ENCODE results near the gene EPHB2. TPM values are rescaled to one million over a fixed set of nuclear protein-coding genes. Genes with fewer than 3 reads are reported as not detected.
"Not testable (repeated sequence)": the region's sequence is repeated elsewhere in the genome, so short reads cannot be mapped to it uniquely, and the experiment has no call there.

The EPHB2 gene
- total RNA-seq, 1 donor from 2014 or later, result 159 TPM

GRCh38 chr1:22691031-22691753, 19.4 kb upstream of the EPHB2 start:
- no peak for DNase-seq (ENCODE audit: low read depth)

- no peak for DNase-seq (ENCODE audit: low read depth)
Measured at GRCh38 chr1:22694172-22694571, 16.5 kb upstream of the EPHB2 start.

- DNase-seq (ENCODE audit: low read depth), result no peak
Measured at GRCh38 chr1:22696610-22697009, 14.0 kb upstream of the EPHB2 start.

DNA sequence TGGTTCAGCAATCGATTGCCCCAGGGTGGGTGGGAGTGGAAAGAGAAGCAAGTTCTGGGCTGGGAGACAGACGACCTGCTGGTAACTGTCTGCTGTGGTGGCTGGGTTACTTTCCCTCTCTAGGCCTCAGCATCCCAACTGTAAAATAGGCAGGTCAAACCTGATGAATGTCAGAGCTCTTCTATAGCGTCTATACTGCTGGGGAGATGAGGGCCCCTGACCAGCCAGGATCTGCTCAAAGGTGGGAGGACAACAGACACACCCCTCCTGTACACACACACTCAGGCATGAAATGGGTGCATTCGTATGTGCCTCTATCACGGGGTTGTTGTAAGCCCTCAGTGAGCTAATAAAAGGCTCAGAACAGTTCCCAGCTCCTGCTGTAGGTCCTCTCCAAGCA, 12.7 kb upstream of the EPHB2 start:
- DNase-seq (ENCODE audit: low read depth), result no peak

DNA sequence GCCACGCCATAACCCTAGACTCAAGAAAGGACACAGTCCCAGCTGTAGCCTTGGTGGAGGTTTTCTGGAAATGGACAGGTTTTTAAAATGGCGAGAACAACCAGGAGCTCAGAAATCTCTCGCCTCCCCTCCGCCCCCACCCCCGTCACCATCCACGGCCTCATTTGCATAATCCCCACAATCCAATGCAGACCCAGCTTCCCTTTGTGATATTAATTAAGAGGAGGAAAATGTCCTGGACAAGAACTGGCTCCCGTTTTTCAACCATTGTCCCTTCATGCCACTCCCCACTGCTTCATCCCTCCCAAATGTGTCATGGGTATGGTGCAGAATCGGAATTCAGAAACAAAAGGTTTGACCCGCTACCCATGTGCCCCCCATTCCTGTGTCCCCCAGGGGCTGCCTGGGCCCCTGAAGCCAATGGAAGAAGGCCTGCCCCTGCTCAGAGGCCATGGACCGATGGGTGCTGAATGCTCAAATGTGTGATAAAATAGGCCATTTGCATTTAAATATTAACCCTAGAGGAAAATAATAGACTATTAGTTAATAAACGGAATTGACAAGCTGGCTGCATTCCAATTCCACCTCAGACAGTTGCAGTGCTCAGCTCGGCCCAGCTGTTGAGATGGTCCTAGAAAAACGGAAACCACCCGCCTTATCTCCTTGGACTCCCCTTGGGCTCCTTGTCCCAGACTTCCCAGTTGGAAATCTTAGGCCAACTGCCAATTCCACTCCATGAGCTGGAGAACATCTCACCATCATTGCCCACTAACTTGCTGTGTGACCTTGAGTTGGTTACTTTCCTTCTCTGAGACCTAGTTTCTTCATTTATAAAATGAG, 10.7 kb upstream of the EPHB2 start:
- no peak for DNase-seq (ENCODE audit: low read depth)

GRCh38 chr1:22702296-22703085, 8.1 kb upstream of the EPHB2 start:
- DNase-seq (ENCODE audit: low read depth), result no peak

DNA sequence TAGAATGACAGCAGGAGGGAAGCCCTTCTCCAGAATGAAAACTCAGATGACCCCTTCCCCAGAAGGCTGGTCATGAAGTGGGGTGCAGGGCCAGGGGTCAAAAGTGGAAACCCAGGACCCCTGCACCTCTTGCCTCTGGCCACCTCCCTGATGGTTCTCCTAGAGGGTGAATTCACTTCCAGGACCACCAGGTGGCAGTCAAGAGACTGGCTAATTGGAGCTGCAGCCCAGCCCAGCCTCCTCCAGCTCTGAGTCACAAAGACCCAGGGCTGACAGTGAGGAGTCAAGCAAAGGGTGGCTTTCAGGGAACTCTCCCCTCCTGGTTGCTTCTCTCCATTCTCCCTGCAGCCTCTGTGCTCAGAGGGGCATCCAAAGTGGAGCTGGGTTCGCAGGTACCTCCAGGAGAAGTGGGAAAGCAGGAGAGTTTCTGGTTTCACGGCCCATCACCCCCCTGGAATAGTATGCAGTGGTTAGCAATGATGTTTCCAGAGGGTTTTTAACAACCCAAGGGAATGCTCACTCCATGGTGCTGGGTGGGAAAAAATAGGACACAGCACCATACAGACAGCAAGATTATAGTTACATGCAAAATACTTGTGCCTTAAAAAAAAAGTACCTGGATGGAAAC, 6.1 kb upstream of the EPHB2 start:
- DNase-seq (ENCODE audit: low read depth), result peak; percentile 76

GRCh38 chr1:22705586-22705985, 5.1 kb upstream of the EPHB2 start:
- no peak for DNase-seq (ENCODE audit: low read depth)

- not testable (repeated sequence) for DNase-seq (ENCODE audit: low read depth)
Measured at GRCh38 chr1:22706100-22706499, 4.5 kb upstream of the EPHB2 start.

- no peak for DNase-seq (ENCODE audit: low read depth)
Measured at GRCh38 chr1:22708777-22709176, 1.9 kb upstream of the EPHB2 start.

DNA sequence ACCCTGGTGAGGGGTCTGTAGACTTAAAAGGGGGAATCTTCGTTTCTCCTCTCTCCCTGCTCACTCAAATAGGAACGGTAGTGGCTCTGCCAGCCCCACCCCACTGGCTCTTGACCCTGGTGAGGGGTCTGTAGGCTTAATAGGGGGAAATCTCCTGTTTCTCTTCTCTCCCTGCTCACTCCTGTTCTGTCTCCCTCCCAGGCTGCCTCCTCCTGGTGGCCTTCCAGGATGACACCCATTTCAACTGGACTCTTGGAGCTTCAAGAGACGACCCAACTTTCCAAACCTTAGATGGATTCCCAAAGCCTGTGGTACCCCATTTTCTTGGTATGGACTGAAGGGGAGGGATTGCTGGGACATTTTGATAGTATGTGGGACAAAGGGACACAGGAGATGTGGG, 1.4 kb upstream of the EPHB2 start:
- no peak for DNase-seq (ENCODE audit: low read depth)

DNA sequence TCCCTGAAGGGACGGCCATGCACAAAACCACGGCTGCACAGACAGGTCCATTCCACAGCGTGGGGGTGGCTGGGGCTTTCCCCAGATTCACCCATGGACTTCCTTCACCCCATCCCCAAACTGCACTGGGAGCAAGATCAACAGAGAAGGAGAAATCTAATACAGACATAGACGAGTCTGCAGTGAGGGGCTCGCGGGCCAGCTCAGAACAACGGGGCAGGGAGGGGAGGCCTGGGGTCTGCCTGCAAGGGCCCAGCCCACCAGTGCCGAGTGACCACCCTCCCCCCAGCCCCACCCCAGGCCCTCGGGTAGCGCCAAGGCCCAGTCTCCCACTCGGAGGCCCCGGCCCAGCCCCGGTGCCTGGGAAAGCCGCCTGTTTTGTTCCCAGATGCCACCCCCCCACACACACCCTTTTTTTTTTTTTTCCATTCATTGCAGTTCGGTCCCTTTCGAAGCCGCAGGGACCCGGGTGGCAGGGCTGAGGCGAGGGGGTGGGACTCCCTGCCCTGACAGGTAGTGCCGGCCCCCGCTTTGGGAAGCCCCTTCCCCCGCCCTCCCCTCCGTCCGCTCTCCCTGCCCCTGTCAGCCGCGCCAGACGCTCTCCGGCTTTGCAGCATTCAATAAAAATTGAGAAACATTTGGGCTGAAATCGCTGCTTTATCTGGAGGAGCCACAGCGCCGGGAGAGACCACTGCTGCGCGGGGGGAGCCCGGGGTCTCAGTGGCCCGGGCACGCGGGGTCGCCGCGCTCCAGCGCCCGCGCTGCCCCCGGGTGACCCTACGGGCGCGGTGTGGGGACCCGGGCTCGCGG, 543 bp upstream of the EPHB2 start:
- DNase-seq (ENCODE audit: low read depth), result peak; percentile 28

- no peak for DNase-seq (ENCODE audit: low read depth)
Measured at GRCh38 chr1:22711071-22711470, 432 bp downstream of the EPHB2 start.

- DNase-seq (ENCODE audit: low read depth), result peak; percentile 41
Measured at GRCh38 chr1:22711591-22712501, 1.2 kb downstream of the EPHB2 start.

DNA sequence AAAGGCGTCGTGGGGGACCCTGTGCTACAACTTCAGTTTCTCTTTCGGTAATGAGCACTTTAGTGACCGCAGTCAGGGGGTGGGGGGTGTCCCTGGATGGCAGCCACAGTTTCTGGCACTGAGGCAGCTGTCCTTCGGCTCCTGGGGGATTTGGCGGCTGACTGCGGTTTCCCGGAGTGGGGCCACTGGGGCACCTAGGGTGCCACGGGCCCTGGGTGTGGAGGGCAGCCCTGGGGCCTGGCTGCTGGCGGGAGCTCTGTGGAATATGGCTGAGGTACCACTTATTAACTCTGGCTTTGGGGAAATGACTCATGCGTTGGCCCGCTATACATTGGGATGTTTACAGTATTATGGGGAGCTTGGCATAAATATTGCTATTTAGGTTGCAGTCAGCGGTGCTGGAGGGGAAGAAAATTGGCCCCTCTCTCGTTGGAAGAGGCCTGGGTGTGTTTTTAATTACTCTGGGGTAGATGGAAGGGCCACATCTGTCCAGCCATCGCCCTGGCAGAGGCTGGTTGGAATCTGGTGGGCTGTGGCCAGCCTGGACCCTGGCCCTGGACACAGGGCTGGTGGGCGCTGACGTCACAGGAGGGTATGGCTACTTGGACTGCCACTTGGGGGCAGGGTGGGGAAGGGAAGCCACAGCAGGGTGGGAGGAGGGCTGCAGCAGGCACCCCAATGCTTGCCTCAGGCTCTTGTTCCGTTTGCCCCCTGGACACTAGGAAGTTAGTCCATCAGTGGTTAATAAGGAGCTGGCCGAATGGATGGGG, 2.0 kb downstream of the EPHB2 start:
- no peak for DNase-seq (ENCODE audit: low read depth)

- no peak for DNase-seq (ENCODE audit: low read depth)
Measured at GRCh38 chr1:22714455-22714854, 3.8 kb downstream of the EPHB2 start.

GRCh38 chr1:22717037-22717760, 6.6 kb downstream of the EPHB2 start:
- DNase-seq (ENCODE audit: low read depth), result no peak

DNA sequence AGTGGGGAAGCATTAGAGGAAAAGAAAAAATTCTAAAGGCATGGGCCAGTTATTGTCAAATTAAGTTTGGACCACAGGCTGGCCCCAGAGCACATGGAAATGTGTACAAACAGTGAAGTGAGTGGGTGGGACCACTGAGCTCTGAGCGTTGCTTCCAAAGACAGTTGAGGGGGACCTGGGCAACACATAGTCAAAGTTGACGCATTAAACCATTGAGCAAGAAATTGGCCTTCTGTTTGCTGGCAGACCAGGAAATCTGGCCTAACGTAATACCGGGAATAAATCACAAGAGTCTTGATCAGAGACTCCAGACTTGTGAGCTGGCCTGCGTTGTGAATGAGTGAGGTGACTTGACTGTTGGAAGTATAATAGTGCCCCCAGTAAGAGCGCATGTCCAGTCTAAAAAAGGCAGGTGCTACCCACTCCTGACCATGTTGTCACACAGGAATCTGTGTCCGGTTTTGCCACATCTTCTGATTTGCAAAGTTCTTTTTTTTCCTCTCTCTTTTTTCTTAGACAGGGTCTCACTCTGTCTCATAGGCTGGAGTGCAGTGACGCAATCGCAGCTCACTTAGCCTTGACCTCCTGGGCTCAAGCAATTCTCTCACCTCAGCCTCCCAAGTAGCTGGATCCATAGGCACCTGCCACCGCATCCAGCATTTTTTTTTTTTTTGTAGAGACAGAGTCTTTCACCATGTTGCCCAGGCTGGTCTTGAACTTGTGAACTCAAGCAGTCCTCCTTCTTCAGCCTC, 10.7 kb downstream of the EPHB2 start:
- DNase-seq (ENCODE audit: low read depth), result no peak

Data from renal cortical epithelial cell (primary cell).